Spleen (tissue), 11 donors: ENCODE measurements around the gene SLC12A3. TPM values are rescaled to one million over a fixed set of nuclear protein-coding genes. Genes with fewer than 3 reads are reported as not detected.

ENCODE experiments used
- DNase-seq: peaks from one replicate; pipeline ENCODE4 v3.0.0-alpha.2; 2020
- H3K27ac ChIP-seq, 8 donors: fragments of 200-600 bp; sonication (generic) in 7 of 8; 1 replicate in 4 of 8; 2 replicates in 4 of 8; pipeline versions ENCODE4 v1.5.0 to v1.8.0; 2016 to 2021; ENCODE audit warnings: inconsistent platforms in 4 of 8, mild to moderate bottlenecking in 4 of 8, moderate library complexity in 1 of 8
- H3K27me3 ChIP-seq, 7 donors: fragments of 200-600 bp; sonication (generic) in 6 of 7; replicated peaks in 1 of 7; 1 replicate in 4 of 7; 2 replicates in 3 of 7; pipeline versions ENCODE4 v1.5.0 to v1.8.0; 2016 to 2021; ENCODE audit warnings: inconsistent platforms in 3 of 7, mild to moderate bottlenecking in 1 of 7
- H3K36me3 ChIP-seq, 6 donors: fragments of 200-600 bp; sonication (generic) in 5 of 6; 1 replicate in 4 of 6; 2 replicates in 2 of 6; pipeline versions ENCODE4 v1.5.0 to v1.8.0; 2016 to 2021; ENCODE audit warnings: inconsistent platforms in 2 of 6
- H3K4me1 ChIP-seq, 6 donors: fragments of 200-600 bp; sonication (generic) in 5 of 6; 1 replicate in 3 of 6; 2 replicates in 3 of 6; pipeline versions ENCODE4 v1.5.0 to v1.8.0; 2016 to 2021; ENCODE audit warnings: inconsistent platforms in 3 of 6
- H3K4me3 ChIP-seq, 8 donors: fragments of 200-600 bp; sonication (generic) in 7 of 8; 1 replicate in 4 of 8; 2 replicates in 4 of 8; pipeline versions ENCODE4 v1.5.0 to v1.8.0; 2016 to 2021; ENCODE audit warnings: inconsistent platforms in 4 of 8, mild to moderate bottlenecking in 4 of 8, moderate library complexity in 2 of 8
- H3K9me3 ChIP-seq, 8 donors: fragments of 200-600 bp; sonication (generic) in 7 of 8; 1 replicate in 4 of 8; 2 replicates in 4 of 8; pipeline versions ENCODE4 v1.5.0 to v1.8.0; 2016 to 2021; ENCODE audit warnings: inconsistent platforms in 4 of 8
- POLR2A ChIP-seq, 3 donors: fragments of 450-650 bp; IDR thresholded peaks; one replicate each; pipeline ENCODE4 v1.5.1; 2017; ENCODE audit warnings: antibody characterized with exemption in 3 of 3, mild to moderate bottlenecking in 1 of 3
- POLR2AphosphoS5 ChIP-seq, 3 donors: sonication (generic); formaldehyde crosslinking; IDR thresholded peaks; one replicate each; pipeline ENCODE4 v1.5.1; 2017; ENCODE audit warnings: antibody characterized with exemption in 3 of 3
- WGBS, 5 donors: extraction: QIAGEN DNeasy Blood & Tissue Kit in 3 of 5; methylation state at CpG; one replicate each; pipeline versions ENCODE4 v1.1.5 to v1.1.7; 2013 to 2018; 5-methylcytosine and 5-hydroxymethylcytosine counted together
- intact Hi-C: fragments of 100-400 bp; cut with DNase I; formaldehyde crosslinking; loops from one replicate; pipeline ENCODE4 v1.15.0; 2023; ENCODE audit warnings: low total_unique reads
- polyA plus RNA-seq, 3 donors: library from polyadenylated mRNA; stranded (reverse); fragments of 200-250 nt; gene quantifications; one replicate each; pipeline ENCODE4 v1.2.1, GENCODE V29; 2013
- total RNA-seq, 7 donors: library from RNA; depleted of rRNA in 3 of 7; stranded (reverse); fragments of >200 nt in 3 of 7; fragmentation: NEBNext Ultra II Directional in 4 of 7; extraction: Animal tissue kit (Norgen Biotek cat#: 25700) in 4 of 7; gene quantifications; one replicate each; pipeline versions ENCODE4 v1.1.0 to v1.2.1, GENCODE V29; 2016 to 2021
- TF ChIP-seq, protein P1 (sequence below), 11 experiments: fragments of 200-600 bp in 7 of 11; fragments of 450-650 bp in 4 of 11; sonication (generic) in 4 of 11; IDR thresholded peaks in 8 of 11; conservative IDR thresholded peaks in 3 of 11; 1 replicate in 7 of 11; 2 replicates in 4 of 11; pipeline versions ENCODE4 v1.4.0 to v1.8.0; 2016 to 2021; ENCODE audit warnings: antibody characterized with exemption in 11 of 11, inconsistent platforms in 4 of 11, mild to moderate bottlenecking in 1 of 11
- donor health status: healthy with polysubstance abuse.
- donor health status: DM: no; HTN: no; CAD: no; lungs with moderate emphysema.
- donor health status: DM: no; HTN: no; CAD: no.
- donor health status: Bipolar disorder and iron deficiency.
- donor health status: healthy.
- donor health status: DM: no; HTN: no; CAD: no.
- donor health status: DM: yes; HTN: yes; CAD: no.

SLC12A3 gene
- total and polyA plus RNA-seq, 10 donors, result 0.42 to 2.6 (median 1.1) TPM

DNA sequence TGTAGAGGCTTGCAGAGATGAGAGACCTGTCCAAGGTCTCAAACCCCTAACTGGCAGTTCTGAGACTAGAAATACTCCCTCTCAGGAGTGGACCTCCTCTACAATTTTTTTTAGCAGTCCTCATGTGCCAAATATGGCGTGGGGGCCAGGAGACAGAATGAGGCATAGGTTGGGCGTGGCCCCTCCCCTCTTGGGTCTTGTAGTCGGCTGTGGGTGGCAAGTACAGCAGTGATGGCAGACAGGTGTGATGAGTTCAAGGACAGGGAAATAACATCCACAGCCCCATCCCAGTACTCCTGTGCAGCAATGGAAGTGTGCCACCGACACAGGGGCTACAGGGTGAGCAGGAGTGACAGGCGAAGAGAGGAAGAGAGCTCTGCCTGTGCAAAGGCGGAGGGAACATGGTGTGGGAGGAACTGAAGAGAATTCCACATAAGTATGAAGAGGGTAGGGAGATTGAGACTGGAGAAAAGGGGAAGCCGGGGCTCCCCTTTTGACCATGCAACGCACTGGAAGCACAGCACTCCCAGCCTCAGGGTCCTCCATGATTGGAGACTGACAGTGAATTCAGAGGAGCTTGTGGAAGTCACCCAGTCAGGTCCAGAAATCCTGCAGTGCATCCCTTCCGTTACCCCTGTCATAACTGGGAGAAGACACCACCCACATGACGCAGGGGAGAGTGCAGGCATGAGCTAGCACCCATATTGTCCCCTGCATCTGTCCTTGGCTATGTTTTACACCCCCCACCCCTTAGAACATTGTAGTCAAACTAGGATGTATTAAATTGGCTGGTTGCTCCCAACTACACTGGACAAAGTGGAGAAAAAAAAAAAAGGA is 82.0 kb downstream of the SLC12A3 start:
- intact Hi-C loops, result no loop called here
- Histone ChIP-seq H3K4me3 (no peak overlapping the region), H3K9me3 (no peaks in the 10 kb centered on the region), H3K27me3 (no peaks in the 10 kb centered on the region), H3K27ac (peak overlapping the region in 6 of 8 donors; percentile 2 to 33 (median 18)), H3K4me1 (peaks cover 0 to 65% (median 35%) of the 10 kb centered on the region in 6 donors), H3K36me3 (peaks cover 10 to 73% (median 46%) of the 10 kb centered on the region in 6 donors)
- no peak for DNase-seq
- TF ChIP-seq, protein P1, sequence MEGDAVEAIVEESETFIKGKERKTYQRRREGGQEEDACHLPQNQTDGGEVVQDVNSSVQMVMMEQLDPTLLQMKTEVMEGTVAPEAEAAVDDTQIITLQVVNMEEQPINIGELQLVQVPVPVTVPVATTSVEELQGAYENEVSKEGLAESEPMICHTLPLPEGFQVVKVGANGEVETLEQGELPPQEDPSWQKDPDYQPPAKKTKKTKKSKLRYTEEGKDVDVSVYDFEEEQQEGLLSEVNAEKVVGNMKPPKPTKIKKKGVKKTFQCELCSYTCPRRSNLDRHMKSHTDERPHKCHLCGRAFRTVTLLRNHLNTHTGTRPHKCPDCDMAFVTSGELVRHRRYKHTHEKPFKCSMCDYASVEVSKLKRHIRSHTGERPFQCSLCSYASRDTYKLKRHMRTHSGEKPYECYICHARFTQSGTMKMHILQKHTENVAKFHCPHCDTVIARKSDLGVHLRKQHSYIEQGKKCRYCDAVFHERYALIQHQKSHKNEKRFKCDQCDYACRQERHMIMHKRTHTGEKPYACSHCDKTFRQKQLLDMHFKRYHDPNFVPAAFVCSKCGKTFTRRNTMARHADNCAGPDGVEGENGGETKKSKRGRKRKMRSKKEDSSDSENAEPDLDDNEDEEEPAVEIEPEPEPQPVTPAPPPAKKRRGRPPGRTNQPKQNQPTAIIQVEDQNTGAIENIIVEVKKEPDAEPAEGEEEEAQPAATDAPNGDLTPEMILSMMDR (IDR thresholded peaks at IDR 0.05 in 8 of 11, conservative IDR thresholded peaks at IDR 0.05 in 3 of 11), result no peak
- TF ChIP-seq POLR2A (IDR thresholded peaks at IDR 0.05), result no peak
- TF ChIP-seq POLR2AphosphoS5 (IDR thresholded peaks at IDR 0.05), result peak in 2 of 3 donors; percentile 73 to 80
- 69 to 86% (median 77%) methylated on average over 10 of the region's 10 CpGs for WGBS, 5 donors

DNA sequence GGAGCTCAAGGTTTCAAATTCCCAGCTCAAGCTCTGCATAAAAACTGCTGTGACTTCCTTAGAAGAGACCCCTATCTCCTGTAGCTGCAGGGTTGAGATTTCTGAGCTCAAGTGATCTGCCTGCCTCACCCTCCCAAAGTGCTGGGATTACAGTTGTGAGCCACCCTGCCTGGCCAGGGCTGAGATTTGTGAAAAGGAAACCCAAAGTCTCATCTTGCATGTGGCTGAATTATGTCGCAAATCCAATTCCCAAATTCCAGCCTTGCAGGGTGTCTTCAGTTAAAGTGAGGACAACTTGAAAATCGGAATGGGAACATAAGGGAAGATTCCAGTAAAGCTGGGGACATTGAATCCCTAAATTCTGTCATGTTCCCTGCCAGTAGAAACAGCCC is 82.6 kb downstream of the SLC12A3 start:
- Histone ChIP-seq H3K27ac (peak overlapping the region in 3 of 8 donors; percentile 2 to 33 (median 21)), H3K4me3 (no peak overlapping the region), H3K36me3 (peaks cover 10 to 67% (median 40%) of the 10 kb centered on the region in 6 donors), H3K4me1 (peaks cover 0 to 65% (median 36%) of the 10 kb centered on the region in 6 donors), H3K9me3 (no peaks in the 10 kb centered on the region), H3K27me3 (no peaks in the 10 kb centered on the region)
- 89 to 97% (median 89%) methylated on average over 2 of the region's 2 CpGs for WGBS, 5 donors
- no peak for DNase-seq
- intact Hi-C loops, result no loop called here
- TF ChIP-seq, protein P1 (IDR thresholded peaks at IDR 0.05 in 8 of 11, conservative IDR thresholded peaks at IDR 0.05 in 3 of 11), result no peak
- TF ChIP-seq POLR2AphosphoS5 (IDR thresholded peaks at IDR 0.05) (no peak), POLR2A (IDR thresholded peaks at IDR 0.05) (no peak)

DNA sequence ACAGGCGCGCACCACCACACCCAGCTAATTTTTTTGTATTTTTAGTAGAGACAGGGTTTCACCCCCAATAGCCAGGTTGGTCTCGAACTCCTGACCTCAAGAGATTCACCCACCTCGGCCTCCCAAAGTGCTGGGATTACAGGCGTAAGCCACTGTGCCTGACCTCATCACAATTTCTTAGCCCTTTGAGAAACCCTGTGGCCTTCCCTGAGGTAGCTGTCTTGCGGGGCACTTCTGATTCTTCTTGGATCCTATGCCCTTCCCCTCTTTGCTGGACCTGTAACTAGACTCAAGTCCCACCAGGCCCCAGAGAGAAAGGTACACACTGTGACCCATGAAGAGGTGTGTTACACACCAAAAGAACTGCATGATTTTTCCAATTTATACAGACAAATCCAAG is 83.2 kb downstream of the SLC12A3 start:
- Histone ChIP-seq H3K36me3 (peaks cover 5 to 61% (median 34%) of the 10 kb centered on the region in 6 donors), H3K9me3 (no peaks in the 10 kb centered on the region), H3K4me1 (peaks cover 0 to 58% (median 34%) of the 10 kb centered on the region in 6 donors), H3K27ac (peak overlapping the region in 1 of 8 donors; percentile 6), H3K27me3 (no peaks in the 10 kb centered on the region), H3K4me3 (no peak overlapping the region)
- TF ChIP-seq, protein P1 (IDR thresholded peaks at IDR 0.05 in 8 of 11, conservative IDR thresholded peaks at IDR 0.05 in 3 of 11), result no peak
- TF ChIP-seq POLR2A (IDR thresholded peaks at IDR 0.05), result no peak
- DNase-seq, result no peak
- 94 to 98% (median 97%) methylated on average over 6 of the region's 6 CpGs for WGBS, 5 donors
- intact Hi-C loops, result no loop called here

DNA sequence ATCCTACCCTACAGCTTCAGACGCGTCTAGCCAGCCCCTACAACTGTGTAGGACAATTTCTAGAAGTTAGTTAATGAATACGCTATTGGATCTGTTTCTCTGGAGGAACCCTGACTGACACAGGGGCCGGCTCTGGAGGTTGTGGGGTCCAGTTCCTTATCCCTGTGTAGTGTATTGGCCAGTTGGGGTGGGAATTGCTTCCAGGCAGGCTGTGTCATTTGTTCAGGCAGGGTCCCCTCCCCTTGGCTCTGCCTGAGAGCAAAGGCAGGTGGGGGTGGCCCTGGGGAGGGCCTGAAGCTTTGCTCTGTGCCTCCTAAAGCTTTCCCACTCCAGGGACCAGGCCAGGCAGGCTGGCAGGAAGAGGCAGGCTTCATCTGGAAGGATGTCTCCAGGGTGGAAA is 85.0 kb downstream of the SLC12A3 start:
- intact Hi-C loops, result no loop called here
- Histone ChIP-seq H3K4me3 (no peak overlapping the region), H3K27ac (peak overlapping the region in 3 of 8 donors; percentile 18 to 69 (median 36)), H3K4me1 (peaks cover 0 to 40% (median 27%) of the 10 kb centered on the region in 6 donors), H3K36me3 (peaks cover under 1 to 43% (median 16%) of the 10 kb centered on the region in 6 donors), H3K27me3 (no peaks in the 10 kb centered on the region), H3K9me3 (no peaks in the 10 kb centered on the region)
- WGBS, 5 donors, result 81 to 97% (median 92%) methylated on average over 4 of the region's 4 CpGs
- TF ChIP-seq POLR2A (IDR thresholded peaks at IDR 0.05) (no peak), POLR2AphosphoS5 (IDR thresholded peaks at IDR 0.05) (peak; percentile 5 to 39 (median 23))
- TF ChIP-seq, protein P1 (IDR thresholded peaks at IDR 0.05 in 8 of 11, conservative IDR thresholded peaks at IDR 0.05 in 3 of 11), result no peak
- DNase-seq, result peak; percentile 58
